ENCODE measurements around the gene OR51S1. TPM values are rescaled to one million over a fixed set of nuclear protein-coding genes. Genes with fewer than 3 reads are reported as not detected.

Gene OR51S1
- total RNA-seq, 2 experiments from 2014 or later = not detected

- intact Hi-C loops (cut with micrococcal nuclease) = no loop called here
- no peaks in the 10 kb centered on the region for H3K4me1 Mint-ChIP-seq (ENCODE audit: low read depth)
- no peaks in the 10 kb centered on the region for H3K9me3 Mint-ChIP-seq
- POLR2A ChIA-PET = no interaction called here
- ATAC-seq (no peak), DNase-seq (no peak)
- CTCF ChIA-PET = no interaction called here
- H3K27ac Mint-ChIP-seq = no peak overlapping the region
- no peak for TF ChIP-seq CTCF (IDR thresholded peaks at IDR 0.05)
- peaks cover 2% of the 10 kb centered on the region for H3K27me3 Mint-ChIP-seq
- H3K36me3 Mint-ChIP-seq (ENCODE audit: low read depth) = no peaks in the 10 kb centered on the region
- no peak overlapping the region for H3K4me3 Mint-ChIP-seq
Measured at GRCh38 chr11:4884361-4884760, 35.4 kb upstream of the OR51S1 start.

GRCh38 chr11:4882543-4882942, 33.5 kb upstream of the OR51S1 start:
- Mint-ChIP-seq H3K9me3 (no peaks in the 10 kb centered on the region), H3K27me3 (peaks cover 2% of the 10 kb centered on the region), H3K27ac (no peak overlapping the region), H3K4me3 (no peak overlapping the region), H3K36me3 (ENCODE audit: low read depth) (no peaks in the 10 kb centered on the region), H3K4me1 (ENCODE audit: low read depth) (no peaks in the 10 kb centered on the region)
- CTCF ChIA-PET = no interaction called here
- POLR2A ChIA-PET = no interaction called here
- ATAC-seq = no peak
- no peak for TF ChIP-seq CTCF (IDR thresholded peaks at IDR 0.05)
- intact Hi-C loops (cut with micrococcal nuclease) = no loop called here
- DNase-seq = no peak

GRCh38 chr11:4881860-4882500, 33.0 kb upstream of the OR51S1 start, which contains the start of gene OR51T1:
Gene OR51T1, plus strand, starts transcription at chr11:4881900. Its CDS starts 0 bp downstream, at chr11:4881900.
- no peak for TF ChIP-seq CTCF (IDR thresholded peaks at IDR 0.05)
- POLR2A ChIA-PET = no interaction called here
- H3K27ac Mint-ChIP-seq = no peak within 1 kb of the TSS

GRCh38 chr11:4881188-4881587, 32.2 kb upstream of the OR51S1 start:
- no peak overlapping the region for H3K4me3 Mint-ChIP-seq
- intact Hi-C loops (cut with micrococcal nuclease) = no loop called here
- H3K36me3 Mint-ChIP-seq (ENCODE audit: low read depth) = no peaks in the 10 kb centered on the region
- H3K9me3 Mint-ChIP-seq = no peaks in the 10 kb centered on the region
- H3K27ac Mint-ChIP-seq = no peak overlapping the region
- DNase-seq (no peak), ATAC-seq (no peak)
- ChIA-PET CTCF (no interaction called here), POLR2A (no interaction called here)
- H3K4me1 Mint-ChIP-seq (ENCODE audit: low read depth) = no peaks in the 10 kb centered on the region
- peaks cover 2% of the 10 kb centered on the region for H3K27me3 Mint-ChIP-seq
- TF ChIP-seq CTCF (IDR thresholded peaks at IDR 0.05) = no peak

More at GRCh38 chr11:4881860-4882500, 33.0 kb upstream of the OR51S1 start, which contains the start of gene OR51T1:
- Mint-ChIP-seq H3K36me3 (ENCODE audit: low read depth) (no peaks in the 10 kb centered on the region), H3K4me1 (ENCODE audit: low read depth) (no peaks in the 10 kb centered on the region), H3K4me3 (no peak within 1 kb of the TSS), H3K27me3 (peaks cover 2% of the 10 kb centered on the region), H3K9me3 (no peaks in the 10 kb centered on the region)
- ATAC-seq (no peak), DNase-seq (no peak)
- CTCF ChIA-PET = no interaction called here
- intact Hi-C loops (cut with micrococcal nuclease) = no loop called here

- no peak for TF ChIP-seq CTCF (IDR thresholded peaks at IDR 0.05)
- Mint-ChIP-seq H3K4me3 (no peak overlapping the region), H3K9me3 (no peaks in the 10 kb centered on the region), H3K4me1 (ENCODE audit: low read depth) (no peaks in the 10 kb centered on the region), H3K27ac (no peak overlapping the region), H3K27me3 (no peaks in the 10 kb centered on the region), H3K36me3 (ENCODE audit: low read depth) (no peaks in the 10 kb centered on the region)
- CTCF ChIA-PET = no interaction called here
- ATAC-seq = no peak
- no peak for DNase-seq
- POLR2A ChIA-PET = no interaction called here
- intact Hi-C loops (cut with micrococcal nuclease) = no loop called here
Measured at GRCh38 chr11:4865855-4866254, 16.8 kb upstream of the OR51S1 start.
